RWPE1 (cell line): Measurements from ENCODE around the gene FOXP2.

Source experiments
- CTCF ChIA-PET: fragments of 350-600 bp; sonication (Branson Sonifier 250); formaldehyde crosslinking; extraction: SDS; loops from one replicate; lab custom pipeline; 2021; lab: Yijun Ruan, JAX
- POLR2A ChIA-PET: fragments of 400-600 bp; formaldehyde crosslinking; extraction: SDS; loops from one replicate; lab custom pipeline; 2020; ENCODE audit warnings: antibody characterized with exemption; ENCODE audit not compliant: low non-redundant PET; lab: Yijun Ruan, JAX
- DNase-seq: peaks from one replicate; pipeline ENCODE4 v3.0.0; 2012; ENCODE audit warnings: low spot score
- H3K27ac ChIP-seq: fragments of 450-650 bp; 2 replicates; pipeline ENCODE4 v1.5.1; 2017
- CTCF ChIP-seq: fragments of 450-650 bp; conservative IDR thresholded peaks from 2 replicates; pipeline ENCODE4 v1.5.1; 2017; ENCODE audit warnings: low read depth, mild to moderate bottlenecking

FOXP2 gene

GRCh38 chr7:114627231-114627630 is 212.6 kb downstream of the FOXP2 start:
- no peak for TF ChIP-seq CTCF
- ChIA-PET CTCF (no interaction called here), POLR2A (no interaction called here)
- DNase-seq = no peak
- H3K27ac ChIP-seq = no peak overlapping the region

- CTCF ChIA-PET = no interaction called here
- POLR2A ChIA-PET = no interaction called here
- TF ChIP-seq CTCF = no peak
- no peak for DNase-seq
- H3K27ac ChIP-seq = no peak overlapping the region
Observed at GRCh38 chr7:114628362-114628761, 213.7 kb downstream of the FOXP2 start.

GRCh38 chr7:114629762-114630161 is 215.1 kb downstream of the FOXP2 start:
- ChIA-PET CTCF (no interaction called here), POLR2A (no interaction called here)

GRCh38 chr7:114630201-114630990 is 215.8 kb downstream of the FOXP2 start:
- ChIA-PET CTCF (interaction anchor here (0.7 kb wide), 1 partner anchor 1500 kb away, joined by 3 read pairs; no protein-coding TSS in a partner anchor), POLR2A (no interaction called here)
- H3K27ac ChIP-seq = no peak overlapping the region
- TF ChIP-seq CTCF = no peak
- no peak for DNase-seq

More at GRCh38 chr7:114629762-114630161, 215.1 kb downstream of the FOXP2 start:
- no peak for TF ChIP-seq CTCF
- no peak for DNase-seq
- no peak overlapping the region for H3K27ac ChIP-seq

GRCh38 chr7:114631249-114631822 is 216.7 kb downstream of the FOXP2 start:
- no peak for DNase-seq
- POLR2A ChIA-PET = no interaction called here
- H3K27ac ChIP-seq = no peak overlapping the region
- no peak for TF ChIP-seq CTCF
- CTCF ChIA-PET = interaction anchor here (0.7 kb wide), 1 partner anchor 1499 kb away, joined by 3 read pairs; no protein-coding TSS in a partner anchor

GRCh38 chr7:114639451-114639850 is 224.8 kb downstream of the FOXP2 start:
- CTCF ChIA-PET = no interaction called here
- POLR2A ChIA-PET = no interaction called here
- no peak for TF ChIP-seq CTCF
- no peak overlapping the region for H3K27ac ChIP-seq
- DNase-seq = no peak
